ENCODE data around the gene PCP2.

Gene PCP2

GRCh38 chr19:7602935-7603497, 30.5 kb downstream of the PCP2 start:
- no peaks in the 10 kb centered on the region for H3K9me3 ChIP-seq
- peaks cover 0 to 59% of the 10 kb centered on the region in 2 donors for H3K27me3 ChIP-seq
- H3K4me1 ChIP-seq = peaks cover 0 to 6% (median 0%) of the 10 kb centered on the region in 4 donors
- H3K4me3 ChIP-seq = no peak overlapping the region
- DNase-seq = no peak
- intact Hi-C loops (cut with DNase I; ENCODE audit: low total_unique reads) = no loop called here
- H3K36me3 ChIP-seq = peaks cover 0 to 7% (median 0%) of the 10 kb centered on the region in 3 donors
- no peak overlapping the region for H3K27ac ChIP-seq
- TF ChIP-seq CTCF (IDR thresholded peaks at IDR 0.05) = no peak

DNA sequence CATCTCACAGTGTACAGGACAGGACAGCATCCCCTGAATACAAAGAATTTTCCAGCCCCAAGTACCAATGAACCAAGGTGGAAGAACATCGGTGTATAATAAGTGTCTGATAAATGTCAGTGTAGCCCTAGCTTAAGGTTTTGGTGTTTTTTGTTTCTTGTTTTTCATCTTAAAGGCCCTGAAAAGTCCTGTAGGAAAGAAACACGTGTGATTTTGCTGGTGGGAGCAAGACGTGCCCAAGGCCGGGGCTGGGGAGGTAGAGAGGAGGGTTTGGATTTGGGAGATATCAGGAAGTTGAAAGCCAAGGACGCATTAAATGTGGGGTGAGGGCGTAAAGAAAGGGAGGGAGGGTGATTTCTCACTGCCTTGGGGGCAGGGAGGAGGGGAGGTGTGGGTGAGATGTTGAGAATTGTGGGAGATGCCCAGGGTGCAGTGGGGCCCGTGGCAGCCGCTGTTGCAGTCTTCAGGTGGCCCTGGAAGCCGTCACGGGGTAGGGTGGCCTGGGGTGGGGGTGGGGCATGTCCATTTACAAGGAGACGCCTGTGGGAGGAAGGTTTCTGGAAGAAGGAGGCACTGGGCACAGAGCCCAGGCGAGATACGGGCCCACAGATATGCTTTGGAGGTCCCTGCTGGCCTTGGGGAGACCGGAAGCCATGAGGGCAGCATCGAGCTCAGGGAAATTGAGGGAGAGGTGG, 31.1 kb downstream of the PCP2 start:
- Histone ChIP-seq H3K27me3 (peaks cover 0 to 66% of the 10 kb centered on the region in 2 donors), H3K4me1 (peaks cover 0 to 6% (median 0%) of the 10 kb centered on the region in 4 donors), H3K27ac (no peak overlapping the region), H3K36me3 (peaks cover 0 to 5% (median 0%) of the 10 kb centered on the region in 3 donors), H3K9me3 (no peaks in the 10 kb centered on the region), H3K4me3 (no peak overlapping the region)
- no peak for DNase-seq
- TF ChIP-seq CTCF (IDR thresholded peaks at IDR 0.05) = no peak
- intact Hi-C loops (cut with DNase I; ENCODE audit: low total_unique reads) = no loop called here

GRCh38 chr19:7600721-7601120, 32.8 kb downstream of the PCP2 start:
- DNase-seq = no peak
- Histone ChIP-seq H3K27ac (no peak overlapping the region), H3K36me3 (no peaks in the 10 kb centered on the region), H3K9me3 (no peaks in the 10 kb centered on the region), H3K27me3 (peaks cover 3 to 67% of the 10 kb centered on the region in 2 donors), H3K4me3 (no peak overlapping the region), H3K4me1 (peaks cover 0 to 13% (median 7%) of the 10 kb centered on the region in 4 donors)
- TF ChIP-seq CTCF (IDR thresholded peaks at IDR 0.05) = no peak
- intact Hi-C loops (cut with DNase I; ENCODE audit: low total_unique reads) = no loop called here

DNA sequence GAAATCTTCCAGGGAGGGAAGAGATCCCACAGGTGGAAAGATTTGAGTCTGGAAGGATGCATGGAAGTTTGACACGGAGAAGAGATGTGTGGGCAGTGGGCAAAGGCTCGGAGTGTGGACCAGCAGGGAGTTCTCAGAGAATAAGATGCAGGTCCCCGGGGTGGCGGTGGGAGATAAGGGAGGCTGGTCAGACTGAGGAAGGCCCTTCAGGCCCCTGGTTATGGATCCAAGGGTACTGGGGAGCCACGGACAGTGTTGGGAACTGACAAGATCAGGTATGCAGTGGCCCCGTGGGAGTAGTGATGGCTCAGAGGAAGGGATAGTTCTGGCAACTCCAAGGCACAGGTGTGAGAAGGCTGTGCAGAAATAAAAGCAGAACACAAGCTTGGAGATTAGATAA, 35.3 kb downstream of the PCP2 start:
- DNase-seq = no peak
- Histone ChIP-seq H3K4me3 (no peak overlapping the region), H3K27ac (no peak overlapping the region), H3K9me3 (no peaks in the 10 kb centered on the region), H3K36me3 (no peaks in the 10 kb centered on the region), H3K4me1 (peaks cover 0 to 16% (median 8%) of the 10 kb centered on the region in 4 donors), H3K27me3 (peaks cover 3 to 66% of the 10 kb centered on the region in 2 donors)
- intact Hi-C loops (cut with DNase I; ENCODE audit: low total_unique reads) = no loop called here
- TF ChIP-seq CTCF (IDR thresholded peaks at IDR 0.05) = no peak

DNA sequence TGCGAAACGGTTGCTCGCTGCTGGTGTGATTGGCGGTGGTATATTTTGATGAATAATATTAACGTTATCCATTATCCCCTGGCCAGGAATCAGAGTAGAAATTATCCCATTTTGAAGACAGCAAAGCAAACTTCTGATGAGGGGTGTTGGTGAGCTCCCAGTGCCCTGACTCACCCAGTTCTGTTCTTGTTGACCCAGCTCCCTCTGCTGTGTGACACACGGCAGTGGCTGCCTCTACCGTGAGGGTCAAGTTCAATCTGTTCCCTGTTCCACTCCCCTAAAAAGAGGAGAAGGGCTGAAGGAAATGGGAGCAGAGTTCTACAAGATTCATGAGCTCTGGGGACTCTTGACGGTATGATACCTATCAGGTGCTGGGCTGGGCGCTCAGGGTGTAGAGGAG, 35.8 kb downstream of the PCP2 start:
- no peak for DNase-seq
- intact Hi-C loops (cut with DNase I; ENCODE audit: low total_unique reads) = no loop called here
- no peaks in the 10 kb centered on the region for H3K9me3 ChIP-seq
- peaks cover 0 to 15% (median 8%) of the 10 kb centered on the region in 4 donors for H3K4me1 ChIP-seq
- peaks cover 3 to 63% of the 10 kb centered on the region in 2 donors for H3K27me3 ChIP-seq
- no peak for TF ChIP-seq CTCF (IDR thresholded peaks at IDR 0.05)
- H3K36me3 ChIP-seq = no peaks in the 10 kb centered on the region
- no peak overlapping the region for H3K4me3 ChIP-seq
- H3K27ac ChIP-seq = no peak overlapping the region

Data from tibial artery (tissue), 4 donors.